Measurements from ENCODE around the gene TIAM2. TPM values are rescaled to one million over a fixed set of nuclear protein-coding genes. Genes with fewer than 3 reads are reported as not detected.

The TIAM2 gene
- total and polyA plus RNA-seq, 2 experiments from 2014 or later: 14.2 to 24.4 TPM

- TF ChIP-seq ZNF462 (CRISPR knock-in tag; IDR thresholded peaks at IDR 0.05) (no peak), EZH2phosphoT487 (IDR thresholded peaks at IDR 0.05; ENCODE audit: unreplicated experiment) (no peak)
Observed at GRCh38 chr6:155004017-155004416, 8.9 kb downstream of the TIAM2 start (continued).

- peaks cover 74% of the 10 kb centered on the region for H3K79me2 ChIP-seq (replicated peaks; ENCODE audit: insufficient read depth)
- no peak overlapping the region for H3K27ac Mint-ChIP-seq
- no peak overlapping the region for H3K4me3 ChIP-seq
- H3K4me3 Mint-ChIP-seq: no peak overlapping the region
- ATAC-seq (no peak), DNase-seq (ENCODE audit: low spot score) (no peak)
- H2AFZ ChIP-seq: no peak overlapping the region
- no peaks in the 10 kb centered on the region for H3K27me3 ChIP-seq (ENCODE audit: insufficient read depth)
- H3K36me3 ChIP-seq (ENCODE audit: insufficient read depth): no peaks in the 10 kb centered on the region
- H3K36me3 Mint-ChIP-seq (ENCODE audit: low read depth): no peaks in the 10 kb centered on the region
- no peaks in the 10 kb centered on the region for H4K20me1 ChIP-seq (replicated peaks; ENCODE audit: insufficient read depth)
- H3K27ac ChIP-seq (ENCODE audit: low read depth): 0 out of 2 replicates have a peak overlapping the region, but pooled peaks have one; percentile 26
- H3K4me2 ChIP-seq: no peak overlapping the region
- H3K4me1 ChIP-seq (ENCODE audit: insufficient read depth): peaks cover 28% of the 10 kb centered on the region
- no peaks in the 10 kb centered on the region for H3K9me2 ChIP-seq (ENCODE audit: insufficient read depth)
- H3K27me3 Mint-ChIP-seq (ENCODE audit: insufficient read depth, low read depth, poor library complexity): peaks cover 7% of the 10 kb centered on the region
- H3K9me3 Mint-ChIP-seq: no peaks in the 10 kb centered on the region
- H3K4me1 Mint-ChIP-seq: peaks cover 22% of the 10 kb centered on the region
- peaks cover 7% of the 10 kb centered on the region; the same call in 1 of the 2 replicates for H3F3A ChIP-seq (replicated peaks; ENCODE audit: low read depth)
- TF ChIP-seq EZH2phosphoT487 (IDR thresholded peaks at IDR 0.05; ENCODE audit: unreplicated experiment) (no peak), CTCF (conservative IDR thresholded peaks at IDR 0.05; ENCODE audit: low read depth in 2 of 2) (no peak), CREB1 (CRISPR knock-in tag; IDR thresholded peaks at IDR 0.05; ENCODE audit: low read depth) (no peak), NANOG (IDR thresholded peaks at IDR 0.05; ENCODE audit: borderline replicate concordance) (no peak), JUNB (IDR thresholded peaks at IDR 0.05; ENCODE audit: unreplicated experiment) (no peak), REST (IDR thresholded peaks at IDR 0.05; ENCODE audit: unreplicated experiment) (no peak), ZNF114 (CRISPR knock-in tag; IDR thresholded peaks at IDR 0.05) (no peak), POLR2AphosphoS5 (IDR thresholded peaks at IDR 0.05; ENCODE audit: low read depth) (no peak)
Observed at GRCh38 chr6:155004576-155005372, 9.7 kb downstream of the TIAM2 start.
